H1 (cell line): ENCODE measurements around the gene SLC27A1. TPM values are rescaled to one million over a fixed set of nuclear protein-coding genes. Genes with fewer than 3 reads are reported as not detected.
A peak's percentile ranks its signal among the peaks of the same experiment; 100 is the strongest.

Experiments used
- CTCF ChIA-PET: fragments of 300-600 bp; sonication (Branson Sonifier 250); formaldehyde crosslinking; loops from one replicate; lab custom pipeline; 2021; ENCODE audit not compliant: partially characterized antibody; lab: Charles Lee
- POLR2A ChIA-PET: fragments of 300-600 bp; sonication (Branson Sonifier 250); formaldehyde crosslinking; loops from one replicate; lab custom pipeline; 2021; ENCODE audit warnings: inconsistent platforms; ENCODE audit not compliant: partially characterized antibody; lab: Charles Lee
- DNase-seq, 2 experiments: peaks; one replicate each; pipeline versions ENCODE4 v3.0.0 to v3.0.0-alpha.2; 2010 to 2022; ENCODE audit warnings: low spot score in 2 of 2, low read depth in 1 of 2, mixed read lengths in 1 of 2
- FAIRE-seq: peaks from 2 replicates; lab custom pipeline; 2011; peaks lifted over from hg19 to GRCh38; lab: Jason Lieb, UNC
- H2AFZ ChIP-seq: 2 replicates; pipeline ENCODE4 v1.8.1; 2012; ENCODE audit warnings: low read length, inconsistent platforms
- H2AK5ac ChIP-seq: 2 replicates; pipeline ENCODE4 v1.6.1; 2013; ENCODE audit warnings: low read depth, low read length
- H2BK120ac ChIP-seq: replicated peaks from 2 replicates; pipeline ENCODE3; 2013; ENCODE audit warnings: low read depth, low read length, inconsistent platforms
- H2BK12ac ChIP-seq: 2 replicates; pipeline ENCODE4 v1.6.1; 2013; ENCODE audit warnings: low read depth, low read length
- H2BK15ac ChIP-seq: 2 replicates; pipeline ENCODE4 v1.6.1; 2013; ENCODE audit warnings: low read length
- H2BK20ac ChIP-seq: 2 replicates; pipeline ENCODE4 v1.6.1; 2013; ENCODE audit warnings: low read length
- H2BK5ac ChIP-seq: 2 replicates; pipeline ENCODE4 v1.6.1; 2013; ENCODE audit warnings: low read depth, low read length
- H3K14ac ChIP-seq: 2 replicates; pipeline ENCODE4 v1.6.1; 2013; ENCODE audit warnings: inconsistent platforms; ENCODE audit not compliant: insufficient read length
- H3K18ac ChIP-seq: 2 replicates; pipeline ENCODE4 v1.6.1; 2013; ENCODE audit warnings: low read length; ENCODE audit errors: extremely low read depth
- H3K23ac ChIP-seq: 2 replicates; pipeline ENCODE4 v1.6.1; 2013; ENCODE audit warnings: inconsistent platforms; ENCODE audit not compliant: insufficient read length
- H3K23me2 ChIP-seq: 2 replicates; pipeline ENCODE4 v1.6.1; 2013; ENCODE audit warnings: low read depth, low read length
- H3K27ac ChIP-seq: 2 replicates; pipeline ENCODE4 v1.6.1; 2011; ENCODE audit warnings: low read depth, low read length, inconsistent platforms
- H3K27me3 ChIP-seq, 4 experiments: replicated peaks in 1 of 4; 1 replicate in 1 of 4; 2 replicates in 3 of 4; pipeline versions ENCODE4 v1.6.1 to v1.8.1; 2011 to 2013; ENCODE audit warnings: low read length in 3 of 4, mild to moderate bottlenecking in 3 of 4, inconsistent platforms in 2 of 4, mixed read lengths in 2 of 4, moderate library complexity in 1 of 4; ENCODE audit not compliant: control insufficient read depth in 3 of 4, insufficient read depth in 3 of 4; ENCODE audit errors: extremely low read depth in 1 of 4
- H3K36me3 ChIP-seq, 4 experiments: 2 replicates each; pipeline versions ENCODE4 v1.6.1 to v1.8.1; 2011 to 2013; ENCODE audit warnings: mild to moderate bottlenecking in 4 of 4, low read length in 3 of 4, moderate library complexity in 2 of 4, control low read depth in 1 of 4, inconsistent platforms in 1 of 4; ENCODE audit not compliant: insufficient read depth in 4 of 4, control insufficient read depth in 2 of 4
- H3K4ac ChIP-seq: replicated peaks from 2 replicates; pipeline ENCODE3; 2013; ENCODE audit warnings: low read length, low read depth, mixed read lengths, inconsistent platforms; ENCODE audit not compliant: insufficient read length
- H3K4me1 ChIP-seq, 4 experiments: replicated peaks in 1 of 4; 1 replicate in 1 of 4; 2 replicates in 3 of 4; pipeline versions ENCODE4 v1.6.1 to v1.8.1; 2011 to 2013; ENCODE audit warnings: low read length in 3 of 4, inconsistent platforms in 2 of 4, mixed read lengths in 1 of 4; ENCODE audit not compliant: insufficient read depth in 4 of 4, control insufficient read depth in 3 of 4
- H3K4me2 ChIP-seq, 2 experiments: 2 replicates each; pipeline versions ENCODE4 v1.6.1 to v1.8.1; 2011 to 2013; ENCODE audit warnings: low read depth in 2 of 2, low read length in 2 of 2, control low read depth in 1 of 2, inconsistent platforms in 1 of 2, mild to moderate bottlenecking in 1 of 2; ENCODE audit not compliant: insufficient read depth in 1 of 2
- H3K4me3 ChIP-seq, 4 experiments: fragments of 200-600, 300-600 bp in 1 of 4; sonication (generic), shearing (Covaris generic), sonication (Bioruptor Twin) in 1 of 4; 2 replicates each; pipeline versions ENCODE4 v1.5.1 to v1.8.1; 2011 to 2016; ENCODE audit warnings: low read length in 4 of 4, low read depth in 3 of 4, control low read depth in 2 of 4, inconsistent platforms in 2 of 4, mild to moderate bottlenecking in 2 of 4, mixed read lengths in 1 of 4, moderate library complexity in 1 of 4; ENCODE audit not compliant: insufficient read depth in 2 of 4; ENCODE audit errors: extremely low read depth in 1 of 4
- H3K56ac ChIP-seq: replicated peaks from 2 replicates; pipeline ENCODE3; 2013; ENCODE audit warnings: low read depth, mild to moderate bottlenecking, mixed read lengths, low read length, inconsistent platforms; ENCODE audit not compliant: insufficient read length
- H3K79me1 ChIP-seq: 2 replicates; pipeline ENCODE4 v1.6.1; 2013; ENCODE audit warnings: low read depth, low read length, control low read depth
- H3K79me2 ChIP-seq, 2 experiments: 2 replicates each; pipeline versions ENCODE4 v1.6.1 to v1.8.1; 2012 to 2013; ENCODE audit warnings: low read length in 2 of 2, mild to moderate bottlenecking in 2 of 2, inconsistent platforms in 1 of 2; ENCODE audit not compliant: insufficient read depth in 2 of 2, control insufficient read depth in 1 of 2
- H3K9ac ChIP-seq, 4 experiments: replicated peaks in 1 of 4; 1 replicate in 1 of 4; 2 replicates in 3 of 4; pipeline versions ENCODE4 v1.6.1 to v1.8.1; 2011 to 2013; ENCODE audit warnings: low read depth in 3 of 4, low read length in 3 of 4, control low read depth in 2 of 4, mild to moderate bottlenecking in 2 of 4, moderate library complexity in 2 of 4, inconsistent platforms in 1 of 4; ENCODE audit errors: extremely low read depth in 1 of 4
- H3K9me3 ChIP-seq, 2 experiments: 2 replicates each; pipeline versions ENCODE4 v1.6.1 to v1.8.1; 2012 to 2013; ENCODE audit warnings: mild to moderate bottlenecking in 2 of 2, moderate library complexity in 2 of 2, control low read depth in 1 of 2, inconsistent platforms in 1 of 2, low read depth in 1 of 2, low read length in 1 of 2, mixed read lengths in 1 of 2; ENCODE audit not compliant: insufficient read depth in 2 of 2
- H4K20me1 ChIP-seq, 2 experiments: replicated peaks in 1 of 2; 2 replicates each; pipeline versions ENCODE3 to v1.8.1; 2011 to 2013; ENCODE audit warnings: inconsistent platforms in 2 of 2, low read length in 2 of 2, mild to moderate bottlenecking in 1 of 2; ENCODE audit not compliant: insufficient read depth in 2 of 2, control insufficient read depth in 1 of 2
- H4K5ac ChIP-seq: 2 replicates; pipeline ENCODE4 v1.6.1; 2013; ENCODE audit warnings: low read length, low read depth, mixed read lengths, inconsistent platforms; ENCODE audit not compliant: insufficient read length
- H4K8ac ChIP-seq: 2 replicates; pipeline ENCODE4 v1.8.0; 2013; ENCODE audit warnings: mild to moderate bottlenecking, moderate library complexity, low read length, inconsistent platforms; ENCODE audit not compliant: insufficient read depth; ENCODE audit errors: extremely low read depth
- H4K91ac ChIP-seq: replicated peaks from 2 replicates; pipeline ENCODE3; 2013; ENCODE audit warnings: low read length, mixed read lengths, inconsistent platforms; ENCODE audit not compliant: insufficient read length
- CBX5 ChIP-seq: fragments of 300-800, 300-1000 bp; sonication (generic); IDR thresholded peaks from 2 replicates; pipeline ENCODE4 v1.7.1; 2016; ENCODE audit warnings: antibody characterized with exemption, low read length, low read depth
- KDM1A ChIP-seq: fragments of 200-600, 300-600 bp; sonication (generic); IDR thresholded peaks from 2 replicates; pipeline ENCODE4 v1.7.1; 2016; ENCODE audit warnings: mild to moderate bottlenecking, low read length, borderline replicate concordance
- WGBS, 2 experiments: shearing (Covaris generic) in 1 of 2; methylation state at CpG; one replicate each; pipeline versions ENCODE4 v1.1.6 to v1.1.7; 2013 to 2015; ENCODE audit warnings: low lambda C conversion rate in 2 of 2, mixed read lengths in 2 of 2, inconsistent platforms in 1 of 2, low coverage in 1 of 2, missing lambda C conversion rate in 1 of 2; ENCODE audit not compliant: insufficient replicate concordance in 2 of 2, insufficient coverage in 1 of 2, insufficient read length in 1 of 2; ENCODE audit errors: extremely low coverage in 1 of 2, missing lambda C conversion rate in 1 of 2; 5-methylcytosine and 5-hydroxymethylcytosine counted together
- polyA plus RNA-seq, 7 experiments: library from polyadenylated mRNA; depleted of rRNA in 3 of 7; stranded (reverse) in 5 of 7; unstranded in 2 of 7; fragments of >200 nt in 5 of 7; fragments of 200-250 nt in 2 of 7; gene quantifications; 1 replicate in 5 of 7; 2 replicates in 1 of 7; 4 replicates in 1 of 7; pipeline versions ENCODE4 v1.2.1 to v1.2.3, GENCODE V29; 2011 to 2013; ENCODE audit warnings: missing spikeins in 2 of 7, mixed read lengths in 2 of 7
- total RNA-seq: library from RNA; stranded (reverse); fragmentation: NEBNext Ultra II Directional; extraction: Animal tissue kit (Norgen Biotek cat#: 25700); gene quantifications from 2 replicates; pipeline ENCODE4 v1.2.1, GENCODE V29; 2021

The SLC27A1 gene
- total and polyA plus RNA-seq, 2 of the 8 experiments (the other 6 are each of a cell fraction or from before 2014, with no cell fraction given) = 7.5 to 9.1 TPM

GRCh38 chr19:17436874-17437267 is 33.5 kb upstream of the SLC27A1 start:
- Histone ChIP-seq H3K23ac (no peak overlapping the region), H4K91ac (no peak overlapping the region), H4K5ac (no peak overlapping the region), H2BK20ac (no peak overlapping the region), H3K79me1 (no peaks in the 10 kb centered on the region), H3K27ac (no peak overlapping the region), H3K4me2 (no peak overlapping the region), H2AFZ (no peak overlapping the region), H3K4ac (no peak overlapping the region), H2BK15ac (no peak overlapping the region), H3K9me3 (peaks cover 0 to 4% of the 10 kb centered on the region in 2 experiments; a peak in 2 of 4 replicates), H2BK12ac (no peak overlapping the region), H2BK120ac (no peak overlapping the region), H4K8ac (no peak overlapping the region), H4K20me1 (no peaks in the 10 kb centered on the region), H3K23me2 (no peaks in the 10 kb centered on the region), H3K56ac (no peak overlapping the region), H3K9ac (no peak overlapping the region), H2AK5ac (no peak overlapping the region), H2BK5ac (no peak overlapping the region), H3K18ac (no peak overlapping the region), H3K79me2 (no peaks in the 10 kb centered on the region), H3K36me3 (no peaks in the 10 kb centered on the region), H3K4me1 (no peaks in the 10 kb centered on the region), H3K4me3 (no peak overlapping the region), H3K27me3 (no peaks in the 10 kb centered on the region), H3K14ac (no peak overlapping the region)
- FAIRE-seq (no peak), DNase-seq (no peak)
- ChIA-PET POLR2A (interaction anchor here (0.7 to 1.6 kb wide), 4 partner anchors 8 to 91 kb away, joined by 3 to 4 read pairs (median 4); partner anchors contain the start of gene MVB12A), CTCF (interaction anchor here (1.0 to 2.0 kb wide), 9 partner anchors 10 to 59 kb away, joined by 3 to 7 read pairs (median 4); partner anchors contain the start of genes CCDC194, NXNL1 and TMEM221)
- WGBS, 2 experiments = 81% methylated on average over 7 of the region's 7 CpGs; no CpG with 5 or more reads in 1 of the 2 experiments
- TF ChIP-seq CBX5 (no peak), KDM1A (peak; percentile 30; the same call in 1 of the 2 replicates)
